ENCODE results near the gene ATXN1.

The ATXN1 gene

DNA sequence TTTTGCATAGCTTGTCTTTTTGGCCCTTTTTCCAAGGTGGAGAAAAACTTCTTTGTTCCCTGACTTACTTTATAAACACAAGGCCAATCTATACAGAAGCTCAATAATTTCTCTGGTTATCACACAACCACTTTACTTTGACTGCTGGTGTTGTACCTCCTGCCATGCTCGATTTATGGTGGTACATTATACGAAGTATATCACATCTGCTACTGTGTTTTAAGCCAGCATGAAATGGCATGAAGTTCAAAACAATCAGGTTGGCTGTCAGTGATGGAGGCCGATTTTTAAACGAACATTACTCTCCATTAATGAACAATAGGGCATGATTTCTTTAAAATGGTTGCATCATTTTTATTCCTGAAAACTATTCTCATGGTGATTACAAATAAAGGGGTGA lies 21.0 kb upstream of the ATXN1 start:
- DNase-seq = no peak

GRCh38 chr6:16781348-16782169 lies 20.3 kb upstream of the ATXN1 start:
- no peak for DNase-seq

DNA sequence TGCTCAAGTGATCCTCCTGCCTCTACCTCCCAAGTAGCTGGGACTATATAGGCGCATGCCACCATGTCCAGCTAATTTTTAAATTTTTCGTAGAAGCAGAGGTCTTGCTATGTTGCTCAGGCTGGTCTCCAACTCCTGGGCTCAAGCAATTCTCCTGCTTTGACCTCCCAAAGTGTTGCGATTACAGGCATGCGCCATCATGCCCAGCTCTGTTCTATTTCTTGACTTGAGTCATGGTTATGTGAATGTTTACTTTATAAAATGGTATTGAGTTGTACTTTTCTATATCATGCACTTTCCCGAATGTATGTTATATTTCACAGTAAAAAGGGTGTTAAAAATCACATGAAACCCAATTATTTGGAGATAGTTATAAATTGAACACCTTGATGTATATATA lies 17.3 kb upstream of the ATXN1 start:
- no peak for DNase-seq

GRCh38 chr6:16777794-16778193 lies 16.5 kb upstream of the ATXN1 start:
- no peak for DNase-seq

GRCh38 chr6:16776394-16777017 lies 15.2 kb upstream of the ATXN1 start:
- DNase-seq = no peak

- no peak for DNase-seq
Observed at GRCh38 chr6:16774437-16774836, 13.2 kb upstream of the ATXN1 start.

DNA sequence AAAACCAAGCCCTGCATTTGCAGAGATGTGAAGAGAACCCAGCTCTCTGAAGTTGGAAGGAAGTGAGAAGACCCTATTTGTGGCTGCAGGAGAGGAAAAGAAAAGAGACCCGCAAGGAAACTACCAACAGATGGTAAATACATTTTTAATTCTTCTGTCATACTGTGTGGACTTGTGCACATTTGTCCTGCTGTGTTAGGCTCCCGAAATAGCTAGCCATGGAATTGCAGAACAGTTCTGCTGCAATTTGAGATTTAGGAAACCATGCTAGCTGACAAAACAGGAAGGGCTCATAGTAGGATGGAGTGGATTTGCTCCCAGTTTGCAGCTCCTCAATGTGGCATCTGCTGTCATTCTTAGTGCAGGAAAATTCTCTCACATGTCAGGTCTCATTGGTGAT lies 12.1 kb upstream of the ATXN1 start:
- no peak for DNase-seq

- DNase-seq = no peak
Observed at GRCh38 chr6:16770701-16771569, 9.7 kb upstream of the ATXN1 start.

- DNase-seq = no peak
Observed at GRCh38 chr6:16769986-16770376, 8.7 kb upstream of the ATXN1 start.

GRCh38 chr6:16769131-16769985 lies 8.1 kb upstream of the ATXN1 start:
- no peak for DNase-seq

DNA sequence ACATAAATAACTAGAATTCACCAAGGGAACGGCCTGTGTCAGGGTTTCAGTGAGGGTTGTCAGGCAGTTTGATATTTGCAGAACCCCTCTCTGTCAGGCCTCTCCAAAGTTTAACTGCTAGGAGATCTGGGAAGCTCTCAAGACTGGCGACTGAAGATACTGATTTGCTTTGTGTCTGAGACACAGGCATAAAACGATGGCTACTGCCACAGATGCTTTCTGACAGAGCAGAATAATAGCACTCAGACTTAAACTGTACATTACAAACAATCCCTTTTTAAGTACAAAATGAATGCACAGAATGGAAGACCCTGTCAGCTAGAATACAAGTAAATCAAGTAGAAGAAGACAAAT lies 7.2 kb upstream of the ATXN1 start:
- no peak for DNase-seq

DNA sequence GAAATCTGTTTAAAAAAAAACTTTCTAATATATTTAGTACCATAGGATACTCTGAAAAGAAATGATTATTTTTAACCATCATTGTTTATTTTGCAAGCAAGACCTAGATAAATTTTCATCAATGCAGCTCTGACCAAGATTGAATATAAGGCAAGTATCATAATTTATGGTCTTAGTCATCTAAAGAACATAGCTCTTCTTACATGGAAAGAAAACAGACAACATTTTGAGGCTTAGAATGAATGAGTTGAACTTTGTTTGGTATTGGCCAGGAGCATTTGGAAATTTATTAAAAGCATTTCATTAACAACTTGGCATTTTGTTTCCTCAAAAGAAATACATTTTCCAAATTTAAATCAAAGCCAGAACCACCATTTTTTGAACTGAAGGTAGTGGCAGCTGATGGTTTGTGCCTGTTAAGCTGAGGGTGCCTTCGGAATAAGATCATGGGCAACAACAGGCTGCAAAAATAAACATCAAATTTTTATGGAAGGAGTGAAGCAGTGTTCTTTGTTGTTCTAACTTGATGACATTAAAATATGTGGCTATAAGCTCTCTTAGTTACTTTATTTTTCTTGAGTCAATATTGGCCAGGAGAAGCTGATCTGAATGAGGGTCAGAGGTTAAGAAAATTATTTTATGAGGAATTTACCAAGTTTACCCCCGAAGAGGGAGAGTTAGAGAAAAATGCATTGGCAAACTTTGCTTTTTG lies 6.7 kb upstream of the ATXN1 start:
- DNase-seq = no peak

DNA sequence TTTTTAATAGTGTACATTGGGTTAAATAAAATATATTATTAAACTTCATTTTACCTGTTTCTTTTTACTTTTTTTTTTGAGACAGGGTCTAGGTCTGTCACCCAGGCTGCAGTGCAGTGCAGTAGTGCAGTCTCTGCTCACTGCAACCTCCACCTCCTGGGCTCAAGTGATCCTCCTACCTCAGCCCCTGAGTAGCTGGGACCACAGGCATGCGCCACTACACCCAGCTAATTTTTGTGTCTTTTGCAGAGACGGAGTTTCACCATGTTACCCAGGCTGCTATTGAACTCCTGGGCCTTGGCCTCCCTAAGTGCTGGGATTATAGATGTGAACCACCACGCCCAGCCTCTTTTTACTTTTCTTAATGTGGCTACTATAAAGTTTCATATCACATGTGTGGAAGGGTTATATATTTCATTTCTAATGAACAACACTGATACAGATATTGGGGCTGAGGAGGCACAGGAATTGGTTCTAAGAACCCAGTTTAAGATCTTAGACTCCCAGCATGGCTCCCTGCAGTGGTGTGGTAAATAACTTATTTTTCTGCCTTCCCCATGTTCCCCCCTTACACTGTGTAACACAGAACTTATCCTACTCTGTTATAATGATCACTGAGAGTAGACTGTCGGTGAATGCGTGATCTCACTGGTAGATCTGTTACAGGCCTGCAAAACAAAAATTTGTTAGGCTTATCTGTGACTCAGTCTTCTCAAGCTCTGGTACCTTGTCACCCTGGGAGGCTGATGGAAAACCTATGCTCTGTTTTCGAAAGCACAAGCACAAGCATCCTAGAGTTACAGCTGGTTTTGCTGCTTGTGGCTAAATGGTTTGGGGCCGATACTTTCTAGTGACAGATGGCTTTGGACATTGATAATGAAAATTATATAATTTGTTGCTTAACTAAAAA lies 5.8 kb upstream of the ATXN1 start:
- DNase-seq = no peak

DNA sequence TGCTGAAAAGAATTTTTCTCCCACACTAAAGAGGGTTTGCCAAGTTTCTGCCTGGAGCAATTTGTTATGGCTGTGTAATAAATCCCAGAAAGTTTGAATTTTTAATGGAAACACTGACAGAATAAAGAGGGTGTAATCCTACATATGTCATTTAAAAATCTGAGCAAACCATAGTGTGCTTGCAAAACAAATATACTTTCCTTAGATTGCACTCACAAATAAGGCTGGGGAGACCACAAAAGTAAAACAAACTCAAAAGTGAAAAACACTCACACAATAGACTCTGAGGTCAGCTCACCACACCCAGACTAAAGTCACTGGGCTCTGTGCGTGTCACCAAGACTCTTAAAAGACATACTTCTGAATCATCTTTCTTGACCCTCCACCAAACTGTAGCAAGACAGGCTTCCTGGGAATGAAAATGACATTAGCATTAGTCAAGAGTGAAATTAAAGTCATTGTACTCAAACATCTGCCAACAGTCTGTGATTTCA lies 4.8 kb upstream of the ATXN1 start:
- DNase-seq = no peak

DNA sequence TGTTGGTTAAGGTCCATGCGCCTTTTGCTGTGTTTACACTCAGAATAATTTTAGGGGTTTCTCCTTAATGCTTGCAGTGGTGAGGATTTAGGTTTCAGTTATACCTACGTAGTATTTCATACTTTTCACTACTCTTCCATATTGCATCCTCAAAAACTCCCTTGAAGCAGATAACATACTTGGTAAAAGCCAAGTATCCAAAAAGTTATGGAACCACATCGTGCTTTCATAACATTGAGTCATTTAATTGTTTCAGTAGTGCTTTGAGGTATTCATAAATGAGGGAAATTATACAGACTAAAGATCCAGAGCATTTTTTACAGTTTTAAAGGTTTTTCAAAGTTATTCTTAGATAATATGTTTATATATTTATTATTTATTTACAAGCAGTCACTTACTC lies 4.0 kb upstream of the ATXN1 start:
- no peak for DNase-seq

GRCh38 chr6:16764188-16764950 lies 3.1 kb upstream of the ATXN1 start:
- DNase-seq = no peak

- no peak for DNase-seq
Observed at GRCh38 chr6:16762550-16763477, 1.6 kb upstream of the ATXN1 start.

DNA sequence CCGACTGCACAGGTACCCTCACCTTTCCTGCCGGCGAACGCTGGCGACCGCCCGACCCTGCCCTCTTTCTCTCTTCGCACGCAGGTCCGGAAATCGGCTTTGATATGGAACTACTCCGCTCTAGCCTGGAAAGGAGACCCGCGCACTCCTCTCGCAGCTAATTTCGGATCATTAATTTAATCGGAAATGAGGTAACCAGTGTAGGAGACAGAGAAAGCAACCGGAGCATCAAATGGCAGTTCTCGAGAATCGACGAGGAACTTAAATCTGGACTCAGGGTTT lies 949 bp upstream of the ATXN1 start:
- DNase-seq = no peak
